ENCODE results near the gene GNAL. TPM values are rescaled to one million over a fixed set of nuclear protein-coding genes. Genes with fewer than 3 reads are reported as not detected.

Gene GNAL
- total and polyA plus RNA-seq, 8 donors = under 0.01 to 6.7 (median 1.8) TPM

DNA sequence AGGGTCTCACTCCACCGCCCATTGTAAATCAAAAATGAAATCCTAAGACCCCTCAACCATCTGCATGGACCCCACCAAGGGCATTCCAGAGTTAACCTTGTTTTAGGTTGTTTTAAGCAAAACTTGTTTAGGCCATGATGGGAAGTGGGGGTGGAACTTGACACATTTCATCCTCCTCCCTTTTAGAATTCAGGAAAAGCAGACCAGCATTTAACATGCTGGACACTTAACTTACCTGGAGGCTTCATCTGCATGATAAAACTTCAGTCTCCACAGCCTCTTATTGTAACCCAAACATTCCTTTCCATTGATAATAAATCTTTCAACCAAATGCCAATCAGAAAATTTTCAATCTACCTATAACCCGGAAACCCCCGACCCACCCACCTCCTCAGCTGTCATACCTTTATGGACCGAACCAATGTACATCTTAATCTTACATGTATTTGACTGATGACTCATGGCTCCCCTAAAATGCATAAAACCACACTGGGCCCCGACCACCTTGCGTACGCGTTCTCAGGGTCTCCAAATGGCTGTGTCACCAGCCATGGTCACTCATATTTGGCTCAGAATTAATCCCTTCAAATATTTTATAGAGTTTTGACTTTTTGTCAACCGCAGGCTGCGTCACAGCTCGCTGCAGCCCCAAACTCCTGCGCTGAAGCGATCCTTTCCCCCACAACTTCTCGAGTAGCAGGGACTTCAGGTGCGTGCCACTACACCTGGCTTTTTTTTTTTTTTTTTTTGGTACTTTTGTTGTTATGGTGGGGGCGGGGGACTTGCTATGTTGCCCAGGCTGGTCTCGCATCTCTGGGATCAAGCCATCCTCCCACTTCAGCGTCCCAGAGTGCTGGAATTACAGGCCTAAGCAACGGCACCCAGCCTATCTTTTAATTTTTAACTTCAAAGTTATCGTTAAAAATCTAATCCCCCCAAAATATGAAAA lies 218.1 kb downstream of the GNAL start:
- peak overlapping the region in 4 of 5 donors; percentile 98 to 100 (median 98) for H3K27ac ChIP-seq
- intact Hi-C loops (cut with DNase I; ENCODE audit: low total_unique reads) = loop anchor here (10.0 kb wide), 1 partner anchor 52 kb away; the partner anchor contains the start of gene CHMP1B
- no peaks in the 10 kb centered on the region for H3K9me3 ChIP-seq
- WGBS, 5 donors = 55 to 66% (median 62%) methylated on average over 19 to 20 of the region's 20 CpGs
- peaks cover 14 to 36% (median 22%) of the 10 kb centered on the region in 4 donors for H3K4me1 ChIP-seq
- no peaks in the 10 kb centered on the region for H3K27me3 ChIP-seq
- peak overlapping the region; percentile 55 to 89 (median 69) for H3K4me3 ChIP-seq
- peaks cover 5 to 37% (median 23%) of the 10 kb centered on the region in 4 donors for H3K36me3 ChIP-seq
- TF ChIP-seq, protein P1, sequence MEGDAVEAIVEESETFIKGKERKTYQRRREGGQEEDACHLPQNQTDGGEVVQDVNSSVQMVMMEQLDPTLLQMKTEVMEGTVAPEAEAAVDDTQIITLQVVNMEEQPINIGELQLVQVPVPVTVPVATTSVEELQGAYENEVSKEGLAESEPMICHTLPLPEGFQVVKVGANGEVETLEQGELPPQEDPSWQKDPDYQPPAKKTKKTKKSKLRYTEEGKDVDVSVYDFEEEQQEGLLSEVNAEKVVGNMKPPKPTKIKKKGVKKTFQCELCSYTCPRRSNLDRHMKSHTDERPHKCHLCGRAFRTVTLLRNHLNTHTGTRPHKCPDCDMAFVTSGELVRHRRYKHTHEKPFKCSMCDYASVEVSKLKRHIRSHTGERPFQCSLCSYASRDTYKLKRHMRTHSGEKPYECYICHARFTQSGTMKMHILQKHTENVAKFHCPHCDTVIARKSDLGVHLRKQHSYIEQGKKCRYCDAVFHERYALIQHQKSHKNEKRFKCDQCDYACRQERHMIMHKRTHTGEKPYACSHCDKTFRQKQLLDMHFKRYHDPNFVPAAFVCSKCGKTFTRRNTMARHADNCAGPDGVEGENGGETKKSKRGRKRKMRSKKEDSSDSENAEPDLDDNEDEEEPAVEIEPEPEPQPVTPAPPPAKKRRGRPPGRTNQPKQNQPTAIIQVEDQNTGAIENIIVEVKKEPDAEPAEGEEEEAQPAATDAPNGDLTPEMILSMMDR (IDR thresholded peaks at IDR 0.05) = no peak
- TF ChIP-seq POLR2AphosphoS5 (IDR thresholded peaks at IDR 0.05) (no peak), EP300 (IDR thresholded peaks at IDR 0.05) (no peak), POLR2A (IDR thresholded peaks at IDR 0.05) (no peak)
- DNase-seq = peak in 1 of 2 donors; percentile 36

DNA sequence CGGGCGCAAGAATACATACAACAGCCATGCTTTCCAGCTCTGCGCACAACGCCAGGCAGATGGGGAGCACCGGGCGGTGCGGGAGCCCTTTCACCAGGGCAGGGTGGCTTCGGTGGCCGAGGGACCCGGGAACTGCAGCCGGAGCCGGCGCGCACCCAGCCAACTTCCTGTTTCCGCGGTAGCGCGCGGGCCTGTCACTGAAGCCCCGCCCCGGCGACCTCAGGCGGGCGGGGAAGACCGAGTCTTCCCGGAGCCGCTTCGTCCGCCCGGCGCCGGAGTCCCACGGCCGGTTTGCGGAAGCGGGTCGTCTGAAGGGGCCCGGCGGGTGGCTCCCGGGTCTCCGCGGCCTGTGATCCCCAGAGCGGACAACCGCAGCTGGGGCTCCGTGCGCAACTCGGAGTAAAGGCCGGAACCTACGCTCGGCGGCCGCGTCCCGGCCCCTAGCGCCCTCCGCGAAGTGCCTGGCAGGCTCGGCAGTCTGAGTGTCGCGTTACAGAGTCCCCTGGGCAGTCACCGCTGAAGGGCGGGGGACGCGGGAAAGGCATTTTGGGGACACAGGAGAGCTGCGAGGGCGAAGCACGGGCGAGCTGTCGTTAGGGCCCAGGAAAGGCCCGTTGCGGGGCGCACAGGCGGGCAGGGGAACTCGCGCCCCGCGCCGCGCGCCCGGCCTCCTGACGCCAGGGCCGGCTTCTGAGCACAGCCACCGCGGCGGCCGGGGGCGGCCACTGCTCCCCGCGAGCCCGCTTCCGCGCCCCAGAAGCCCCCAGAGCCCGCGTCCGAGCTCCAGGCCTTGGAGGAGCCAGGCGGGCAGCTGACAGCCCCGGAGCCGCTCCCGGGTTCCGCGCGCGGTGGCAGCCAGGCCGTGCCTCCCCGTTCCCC lies 219.4 kb downstream of the GNAL start, which contains the start of gene MPPE1:
Gene MPPE1 (minus strand): TSS at position 136 of the 879 bp plus-strand sequence. CDS start 11,053 bp downstream, outside the sequence.
- Histone ChIP-seq H3K36me3 (peaks cover 0 to 24% (median 11%) of the 10 kb centered on the region in 4 donors), H3K27me3 (no peaks in the 10 kb centered on the region), H3K4me3 (peak within 1 kb of the TSS; percentile 55 to 89 (median 69)), H3K4me1 (peaks cover 14 to 26% (median 22%) of the 10 kb centered on the region in 4 donors), H3K27ac (peak within 1 kb of the TSS; percentile 98 to 100 (median 98)), H3K9me3 (no peaks in the 10 kb centered on the region)
- WGBS, 5 donors = 0 to 1% (median 0%) methylated on average over 44 to 106 of the region's 106 CpGs
- intact Hi-C loops (cut with DNase I; ENCODE audit: low total_unique reads) = loop anchor here (10.0 kb wide), 1 partner anchor 54 kb away; the partner anchor contains the start of gene CHMP1B
- DNase-seq = peak; percentile 93 to 97
- peak in 2 of 4 donors; percentile 84 to 86 for TF ChIP-seq POLR2A (IDR thresholded peaks at IDR 0.05)
- TF ChIP-seq, protein P1 (IDR thresholded peaks at IDR 0.05) = peak in 1 of 7 experiments; percentile 6
- peak; percentile 77 to 97 (median 89) for TF ChIP-seq POLR2AphosphoS5 (IDR thresholded peaks at IDR 0.05)
- TF ChIP-seq EP300 (IDR thresholded peaks at IDR 0.05) = no peak

DNA sequence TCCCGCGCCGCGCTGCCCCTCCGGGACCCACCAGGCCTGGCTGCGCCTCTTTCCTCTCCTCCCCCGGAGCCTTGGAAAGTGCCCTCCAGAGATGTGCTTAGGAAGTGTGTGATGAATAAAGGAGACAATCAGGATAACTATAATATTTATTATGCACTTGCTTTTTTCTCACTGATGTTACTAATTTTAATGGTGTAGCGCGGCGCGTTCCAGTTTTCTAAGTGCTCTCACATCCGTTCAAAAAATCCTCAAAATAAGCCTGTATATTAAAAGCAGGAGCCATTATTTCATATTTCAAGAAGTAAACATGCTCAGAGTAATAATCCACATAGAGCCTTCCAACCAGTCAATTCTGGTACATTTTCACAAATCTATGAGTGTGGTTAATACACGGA lies 220.0 kb downstream of the GNAL start:
- peaks cover 0 to 18% (median 8%) of the 10 kb centered on the region in 4 donors for H3K36me3 ChIP-seq
- H3K9me3 ChIP-seq = no peaks in the 10 kb centered on the region
- intact Hi-C loops (cut with DNase I; ENCODE audit: low total_unique reads) = loop anchor here (10.0 kb wide), 1 partner anchor 54 kb away; the partner anchor contains the start of gene CHMP1B
- DNase-seq = no peak
- H3K4me1 ChIP-seq = peaks cover 14 to 26% (median 22%) of the 10 kb centered on the region in 4 donors
- H3K4me3 ChIP-seq = peak overlapping the region; percentile 55 to 89 (median 69)
- H3K27me3 ChIP-seq = no peaks in the 10 kb centered on the region
- WGBS, 5 donors = 2 to 9% (median 9%) methylated on average over 11 to 13 of the region's 13 CpGs
- H3K27ac ChIP-seq = peak overlapping the region; percentile 98 to 100 (median 98)
- TF ChIP-seq POLR2A (IDR thresholded peaks at IDR 0.05) (no peak), EP300 (IDR thresholded peaks at IDR 0.05) (no peak), POLR2AphosphoS5 (IDR thresholded peaks at IDR 0.05) (no peak)
- TF ChIP-seq, protein P1 (IDR thresholded peaks at IDR 0.05) = no peak
